Activated CD4-positive, alpha-beta memory T cell treated with anti-CD3 and anti-CD28 coated beads, Interleukin-2, amount 10 ng/mL, durations not matched to agents 7 days and 5 days (primary cell): Measurements from ENCODE around the gene H2BW1. TPM values are rescaled to one million over a fixed set of nuclear protein-coding genes. Genes with fewer than 3 reads are reported as not detected.
"Not testable (repeated sequence)": the region's sequence is repeated elsewhere in the genome, so short reads cannot be mapped to it uniquely, and the experiment has no call there.

Experiments used
- CTCF ChIA-PET: fragments of 350-600 bp; sonication (Branson Sonifier 250); formaldehyde crosslinking; loops from one replicate; lab custom pipeline; 2021; ENCODE audit warnings: antibody characterized with exemption, inconsistent platforms; lab: Charles Lee
- POLR2A ChIA-PET: fragments of 350-600 bp; sonication (Branson Sonifier 250); formaldehyde crosslinking; loops from one replicate; lab custom pipeline; 2021; ENCODE audit warnings: antibody characterized with exemption; lab: Charles Lee
- DNase-seq: peaks from one replicate; pipeline ENCODE4 v3.0.0-alpha.2; 2020
- H3K27ac Mint-ChIP-seq: one replicate; pipeline ENCODE4 v1.8.0; 2021; ENCODE audit warnings: mild to moderate bottlenecking, mixed read lengths
- H3K27me3 Mint-ChIP-seq: one replicate; pipeline ENCODE4 v1.8.0; 2021; ENCODE audit warnings: mixed read lengths
- H3K36me3 Mint-ChIP-seq: one replicate; pipeline ENCODE4 v1.8.0; 2021; ENCODE audit warnings: low read depth, mixed read lengths
- H3K4me1 Mint-ChIP-seq: one replicate; pipeline ENCODE4 v1.8.0; 2021; ENCODE audit warnings: mixed read lengths
- H3K4me3 Mint-ChIP-seq: one replicate; pipeline ENCODE4 v1.8.0; 2021; ENCODE audit warnings: mild to moderate bottlenecking, mixed read lengths
- H3K9me3 Mint-ChIP-seq: one replicate; pipeline ENCODE4 v1.8.0; 2021; ENCODE audit warnings: mixed read lengths
- total RNA-seq, 2 experiments: library from RNA; stranded (reverse); gene quantifications; one replicate each; pipeline ENCODE4 v1.2.3, GENCODE V29; 2021

The H2BW1 gene
- not detected for total RNA-seq

GRCh38 chrX:104013606-104014005 lies at the start of gene H2BW1:
Gene H2BW1, minus strand, starts transcription at chrX:104013708. Its CDS starts 132 bp downstream, at chrX:104013576.
- CTCF ChIA-PET = no interaction called here

GRCh38 chrX:104062636-104063035 lies 49.1 kb upstream of the H2BW1 start:
- POLR2A ChIA-PET, H3K9me3 Mint-ChIP-seq, H3K4me1 Mint-ChIP-seq, CTCF ChIA-PET, H3K4me3 Mint-ChIP-seq, DNase-seq, H3K36me3 Mint-ChIP-seq, H3K27me3 Mint-ChIP-seq, H3K27ac Mint-ChIP-seq: not testable (repeated sequence)

More at GRCh38 chrX:104013606-104014005, at the start of gene H2BW1:
- H3K36me3 Mint-ChIP-seq = no peaks in the 10 kb centered on the region
- DNase-seq = no peak
- POLR2A ChIA-PET = no interaction called here
- H3K27ac Mint-ChIP-seq = no peak within 1 kb of the TSS
- no peak within 1 kb of the TSS for H3K4me3 Mint-ChIP-seq
- H3K9me3 Mint-ChIP-seq = no peaks in the 10 kb centered on the region
- peaks cover 3% of the 10 kb centered on the region for H3K27me3 Mint-ChIP-seq
- no peaks in the 10 kb centered on the region for H3K4me1 Mint-ChIP-seq

- H3K27ac Mint-ChIP-seq, CTCF ChIA-PET, H3K36me3 Mint-ChIP-seq, H3K4me1 Mint-ChIP-seq, H3K9me3 Mint-ChIP-seq, POLR2A ChIA-PET, H3K4me3 Mint-ChIP-seq, H3K27me3 Mint-ChIP-seq, DNase-seq: not testable (repeated sequence)
Observed at GRCh38 chrX:104054956-104055355, 41.4 kb upstream of the H2BW1 start.

GRCh38 chrX:104047171-104047570 lies 33.7 kb upstream of the H2BW1 start:
- no peak for DNase-seq
- no peaks in the 10 kb centered on the region for H3K36me3 Mint-ChIP-seq
- no peak overlapping the region for H3K27ac Mint-ChIP-seq
- H3K9me3 Mint-ChIP-seq = no peaks in the 10 kb centered on the region
- H3K27me3 Mint-ChIP-seq = peaks cover 3% of the 10 kb centered on the region
- H3K4me1 Mint-ChIP-seq = no peaks in the 10 kb centered on the region
- no peak overlapping the region for H3K4me3 Mint-ChIP-seq
- ChIA-PET CTCF (no interaction called here), POLR2A (no interaction called here)

- no peak for DNase-seq
- no peaks in the 10 kb centered on the region for H3K9me3 Mint-ChIP-seq
- no peaks in the 10 kb centered on the region for H3K4me1 Mint-ChIP-seq
- H3K36me3 Mint-ChIP-seq = no peaks in the 10 kb centered on the region
- H3K27ac Mint-ChIP-seq = no peak overlapping the region
- CTCF ChIA-PET = no interaction called here
- H3K4me3 Mint-ChIP-seq = no peak overlapping the region
- peaks cover 3% of the 10 kb centered on the region for H3K27me3 Mint-ChIP-seq
- POLR2A ChIA-PET = no interaction called here
Observed at GRCh38 chrX:104045642-104046041, 32.1 kb upstream of the H2BW1 start.

- ChIA-PET POLR2A (no interaction called here), CTCF (no interaction called here)
- DNase-seq = no peak
- Mint-ChIP-seq H3K27ac (no peak overlapping the region), H3K27me3 (peaks cover 3% of the 10 kb centered on the region), H3K9me3 (no peaks in the 10 kb centered on the region), H3K4me3 (no peak overlapping the region), H3K36me3 (no peaks in the 10 kb centered on the region), H3K4me1 (no peaks in the 10 kb centered on the region)
Observed at GRCh38 chrX:104041003-104041402, 27.5 kb upstream of the H2BW1 start.

- Mint-ChIP-seq H3K27ac (no peak within 1 kb of the TSS), H3K27me3 (peaks cover 3% of the 10 kb centered on the region), H3K36me3 (no peaks in the 10 kb centered on the region), H3K4me3 (no peak within 1 kb of the TSS), H3K4me1 (no peaks in the 10 kb centered on the region), H3K9me3 (no peaks in the 10 kb centered on the region)
- CTCF ChIA-PET = no interaction called here
- POLR2A ChIA-PET = no interaction called here
- no peak for DNase-seq
Observed at GRCh38 chrX:104039689-104040505, 26.4 kb upstream of the H2BW1 start, which contains the start of gene H2BW2. Gene H2BW2, plus strand, starts transcription at chrX:104039956. Its CDS starts 39 bp downstream, at chrX:104039995.

- no peaks in the 10 kb centered on the region for H3K27me3 Mint-ChIP-seq
- POLR2A ChIA-PET = no interaction called here
- H3K36me3 Mint-ChIP-seq = no peaks in the 10 kb centered on the region
- H3K4me1 Mint-ChIP-seq = no peaks in the 10 kb centered on the region
- no peak overlapping the region for H3K27ac Mint-ChIP-seq
- DNase-seq = no peak
- H3K9me3 Mint-ChIP-seq = no peaks in the 10 kb centered on the region
- H3K4me3 Mint-ChIP-seq = no peak overlapping the region
- CTCF ChIA-PET = no interaction called here
Observed at GRCh38 chrX:104018126-104018525, 4.6 kb upstream of the H2BW1 start.

- H3K4me3 Mint-ChIP-seq, CTCF ChIA-PET, POLR2A ChIA-PET, H3K27me3 Mint-ChIP-seq, H3K9me3 Mint-ChIP-seq, H3K4me1 Mint-ChIP-seq, H3K36me3 Mint-ChIP-seq, H3K27ac Mint-ChIP-seq, DNase-seq: not testable (repeated sequence)
Observed at GRCh38 chrX:104015576-104015975, 2.1 kb upstream of the H2BW1 start.

DNA sequence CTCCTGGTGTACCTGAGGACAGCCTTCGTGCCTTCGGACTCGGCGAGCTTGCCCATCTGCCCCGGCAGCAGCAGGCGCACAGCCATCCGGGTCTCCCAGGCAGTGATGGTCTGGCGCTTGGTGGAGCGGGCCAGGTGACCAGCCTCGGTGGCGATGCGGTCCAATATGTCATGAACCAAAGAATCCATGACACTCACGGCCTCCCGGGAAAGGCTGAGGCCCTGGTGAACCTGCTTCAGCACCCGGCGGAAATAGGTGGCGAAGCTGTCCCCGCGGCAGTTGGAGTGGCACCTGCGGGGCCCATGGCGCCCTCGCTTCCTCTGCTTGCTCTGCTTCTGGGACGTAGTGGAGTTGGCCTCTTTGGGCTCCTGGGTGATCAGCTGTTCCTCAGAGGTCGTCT lies 350 bp downstream of the H2BW1 start:
- no peak overlapping the region for H3K27ac Mint-ChIP-seq
- H3K9me3 Mint-ChIP-seq = no peaks in the 10 kb centered on the region
- CTCF ChIA-PET = no interaction called here
- H3K4me1 Mint-ChIP-seq = no peaks in the 10 kb centered on the region
- H3K27me3 Mint-ChIP-seq = peaks cover 3% of the 10 kb centered on the region
- H3K4me3 Mint-ChIP-seq = no peak overlapping the region
- no peaks in the 10 kb centered on the region for H3K36me3 Mint-ChIP-seq
- POLR2A ChIA-PET = no interaction called here
- DNase-seq = no peak

- H3K4me3 Mint-ChIP-seq = no peak overlapping the region
- no peaks in the 10 kb centered on the region for H3K9me3 Mint-ChIP-seq
- no peaks in the 10 kb centered on the region for H3K4me1 Mint-ChIP-seq
- POLR2A ChIA-PET = no interaction called here
- CTCF ChIA-PET = no interaction called here
- H3K27ac Mint-ChIP-seq = no peak overlapping the region
- no peaks in the 10 kb centered on the region for H3K36me3 Mint-ChIP-seq
- no peak for DNase-seq
- H3K27me3 Mint-ChIP-seq = peaks cover 3% of the 10 kb centered on the region
Observed at GRCh38 chrX:104008831-104009230, 4.7 kb downstream of the H2BW1 start.

DNA sequence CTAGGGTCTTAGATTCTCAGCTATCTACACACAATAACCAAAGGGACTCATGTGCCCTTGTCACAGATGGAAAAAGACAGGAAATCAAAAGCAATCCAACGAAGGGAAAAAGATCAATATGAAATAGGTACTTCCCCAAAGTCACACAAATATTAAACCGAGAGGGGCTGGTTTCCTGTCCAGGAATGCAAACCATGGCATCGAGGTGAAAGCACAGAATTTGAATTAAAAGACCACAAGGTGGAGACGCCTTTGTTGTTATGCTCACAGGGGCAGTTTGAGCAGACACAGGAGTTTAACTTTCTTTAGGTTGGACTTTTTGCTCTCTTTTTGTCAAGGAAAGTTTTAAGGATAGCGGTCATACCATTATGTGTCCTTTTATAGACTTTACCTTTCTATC lies 14.3 kb downstream of the H2BW1 start:
- CTCF ChIA-PET = no interaction called here
- Mint-ChIP-seq H3K36me3 (no peaks in the 10 kb centered on the region), H3K9me3 (no peaks in the 10 kb centered on the region), H3K4me3 (no peak overlapping the region), H3K27me3 (no peaks in the 10 kb centered on the region), H3K27ac (no peak overlapping the region), H3K4me1 (no peaks in the 10 kb centered on the region)
- POLR2A ChIA-PET = no interaction called here
- no peak for DNase-seq

GRCh38 chrX:103983508-103983907 lies 30.0 kb downstream of the H2BW1 start:
- H3K4me1 Mint-ChIP-seq, DNase-seq, H3K36me3 Mint-ChIP-seq, H3K9me3 Mint-ChIP-seq, POLR2A ChIA-PET, H3K27ac Mint-ChIP-seq, CTCF ChIA-PET, H3K27me3 Mint-ChIP-seq, H3K4me3 Mint-ChIP-seq: not testable (repeated sequence)
